ENCODE results near the gene LTBP2.

LTBP2 gene

GRCh38 chr14:74507085-74507484 is 105.0 kb downstream of the LTBP2 start:
- no peak for DNase-seq (ENCODE audit: low read depth)

- DNase-seq (ENCODE audit: low read depth) = no peak
These were observed 105.6 kb downstream of the LTBP2 start for GRCh38 chr14:74506411-74506851.

GRCh38 chr14:74505831-74506230 is 106.2 kb downstream of the LTBP2 start:
- no peak for DNase-seq (ENCODE audit: low read depth)

GRCh38 chr14:74504874-74505720 is 106.9 kb downstream of the LTBP2 start:
- no peak for DNase-seq (ENCODE audit: low read depth)

- DNase-seq (ENCODE audit: low read depth) = no peak
These were observed 107.6 kb downstream of the LTBP2 start for GRCh38 chr14:74504412-74504811.

GRCh38 chr14:74503938-74504335 is 108.1 kb downstream of the LTBP2 start:
- no peak for DNase-seq (ENCODE audit: low read depth)

- DNase-seq (ENCODE audit: low read depth) = no peak
These were observed 108.6 kb downstream of the LTBP2 start for GRCh38 chr14:74503291-74503937.

- no peak for DNase-seq (ENCODE audit: low read depth)
These were observed 109.6 kb downstream of the LTBP2 start for GRCh38 chr14:74502236-74503019.

GRCh38 chr14:74501691-74502090 is 110.3 kb downstream of the LTBP2 start:
- no peak for DNase-seq (ENCODE audit: low read depth)

GRCh38 chr14:74501135-74501614 is 110.9 kb downstream of the LTBP2 start:
- no peak for DNase-seq (ENCODE audit: low read depth)

- DNase-seq (ENCODE audit: low read depth) = no peak
These were observed 111.5 kb downstream of the LTBP2 start for GRCh38 chr14:74500417-74501134.

GRCh38 chr14:74495356-74495755 is 116.7 kb downstream of the LTBP2 start:
- DNase-seq (ENCODE audit: low read depth) = no peak

GRCh38 chr14:74493343-74494261 is 118.4 kb downstream of the LTBP2 start, which contains the start of gene ISCA2:
Gene ISCA2, plus strand, starts transcription at chr14:74493765. Its CDS starts 10 bp downstream, at chr14:74493775.
- peak; percentile 92 for DNase-seq (ENCODE audit: low read depth)

- no peak for DNase-seq (ENCODE audit: low read depth)
These were observed 119.2 kb downstream of the LTBP2 start, which contains the start of gene NPC2 for GRCh38 chr14:74492776-74493342. Gene NPC2, minus strand, starts transcription at chr14:74493305. Its CDS starts 31 bp downstream, at chr14:74493274.

GRCh38 chr14:74491956-74492775 is 119.9 kb downstream of the LTBP2 start:
- DNase-seq (ENCODE audit: low read depth) = no peak

- no peak for DNase-seq (ENCODE audit: low read depth)
These were observed 121.6 kb downstream of the LTBP2 start for GRCh38 chr14:74490486-74490885.

GRCh38 chr14:74488786-74489397 is 123.1 kb downstream of the LTBP2 start:
- DNase-seq (ENCODE audit: low read depth) = no peak

GRCh38 chr14:74486164-74486563 is 125.9 kb downstream of the LTBP2 start:
- no peak for DNase-seq (ENCODE audit: low read depth)

- no peak for DNase-seq (ENCODE audit: low read depth)
These were observed 128.7 kb downstream of the LTBP2 start for GRCh38 chr14:74483321-74483720.

Data from GM04503 (cell line).